ENCODE results near the gene FOXA2.

GRCh38 chr20:22619806-22620205 lies 35.4 kb upstream of the FOXA2 start:
- TF ChIP-seq, protein P1, sequence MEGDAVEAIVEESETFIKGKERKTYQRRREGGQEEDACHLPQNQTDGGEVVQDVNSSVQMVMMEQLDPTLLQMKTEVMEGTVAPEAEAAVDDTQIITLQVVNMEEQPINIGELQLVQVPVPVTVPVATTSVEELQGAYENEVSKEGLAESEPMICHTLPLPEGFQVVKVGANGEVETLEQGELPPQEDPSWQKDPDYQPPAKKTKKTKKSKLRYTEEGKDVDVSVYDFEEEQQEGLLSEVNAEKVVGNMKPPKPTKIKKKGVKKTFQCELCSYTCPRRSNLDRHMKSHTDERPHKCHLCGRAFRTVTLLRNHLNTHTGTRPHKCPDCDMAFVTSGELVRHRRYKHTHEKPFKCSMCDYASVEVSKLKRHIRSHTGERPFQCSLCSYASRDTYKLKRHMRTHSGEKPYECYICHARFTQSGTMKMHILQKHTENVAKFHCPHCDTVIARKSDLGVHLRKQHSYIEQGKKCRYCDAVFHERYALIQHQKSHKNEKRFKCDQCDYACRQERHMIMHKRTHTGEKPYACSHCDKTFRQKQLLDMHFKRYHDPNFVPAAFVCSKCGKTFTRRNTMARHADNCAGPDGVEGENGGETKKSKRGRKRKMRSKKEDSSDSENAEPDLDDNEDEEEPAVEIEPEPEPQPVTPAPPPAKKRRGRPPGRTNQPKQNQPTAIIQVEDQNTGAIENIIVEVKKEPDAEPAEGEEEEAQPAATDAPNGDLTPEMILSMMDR (IDR thresholded peaks at IDR 0.05), result no peak
- no peak for TF ChIP-seq POLR2AphosphoS5 (IDR thresholded peaks at IDR 0.05; ENCODE audit: low read depth, low read length)
- no peak for TF ChIP-seq REST (IDR thresholded peaks at IDR 0.05; ENCODE audit: insufficient read depth in 1 of 2, low read depth in 2 of 2, low read length in 1 of 2)
- TF ChIP-seq TCF7L2 (IDR thresholded peaks at IDR 0.05; ENCODE audit: low read depth, low read length), result no peak

Data from Panc1 (cell line).